Keratinocyte (primary cell): ENCODE results near the gene APEX1.

Experiments used
- CTCF ChIP-seq, 3 experiments: IDR thresholded peaks in 1 of 3; conservative IDR thresholded peaks in 1 of 3; optimal IDR thresholded peaks in 1 of 3; 2 replicates in 2 of 3; 3 replicates in 1 of 3; pipeline versions ENCODE3 to v1.5.1; 2011; ENCODE audit warnings: low read length in 3 of 3, mild to moderate bottlenecking in 3 of 3, moderate library complexity in 2 of 3, control low read depth in 1 of 3, inconsistent platforms in 1 of 3; ENCODE audit not compliant: insufficient read depth in 2 of 3; ENCODE audit errors: extremely low read depth in 1 of 3
- EZH2 ChIP-seq: IDR thresholded peaks from one replicate; pipeline ENCODE4 v1.6.1; 2012; ENCODE audit warnings: inconsistent platforms, mild to moderate bottlenecking, low read length, moderate library complexity

DNA sequence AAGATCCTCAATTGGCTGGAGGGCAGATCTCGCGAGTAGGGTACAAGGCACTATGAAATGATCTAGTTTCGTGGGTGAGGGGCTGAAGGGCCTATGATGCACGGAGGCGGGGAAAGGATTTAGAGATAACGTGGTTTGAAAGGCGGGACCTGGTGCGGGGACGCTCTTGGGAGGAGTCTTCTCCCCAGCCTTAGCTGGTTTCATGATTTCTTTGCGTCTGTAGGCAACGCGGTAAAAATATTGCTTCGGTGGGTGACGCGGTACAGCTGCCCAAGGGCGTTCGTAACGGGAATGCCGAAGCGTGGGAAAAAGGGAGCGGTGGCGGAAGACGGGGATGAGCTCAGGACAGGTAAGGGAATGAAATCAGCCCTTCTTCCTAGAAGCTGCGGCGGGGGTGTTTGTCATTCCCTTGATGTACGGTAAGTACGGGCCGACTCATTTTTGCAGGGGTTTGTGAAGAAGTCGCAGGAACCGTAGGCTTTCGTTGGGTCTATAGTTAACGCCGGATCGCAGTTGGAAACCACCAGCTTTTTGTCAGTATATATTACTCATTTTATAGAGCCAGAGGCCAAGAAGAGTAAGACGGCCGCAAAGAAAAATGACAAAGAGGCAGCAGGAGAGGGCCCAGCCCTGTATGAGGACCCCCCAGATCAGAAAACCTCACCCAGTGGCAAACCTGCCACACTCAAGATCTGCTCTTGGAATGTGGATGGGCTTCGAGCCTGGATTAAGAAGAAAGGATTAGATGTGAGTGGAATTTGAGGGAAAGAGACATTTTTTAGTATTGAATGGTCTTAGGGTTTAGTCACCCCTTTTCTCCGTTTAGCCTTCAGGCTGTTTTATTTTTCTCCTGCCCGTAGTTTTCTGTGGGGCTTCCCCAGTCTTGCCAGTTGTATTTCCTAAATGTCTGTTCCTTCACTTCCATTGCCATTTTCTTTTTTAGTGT, 602 bp downstream of the APEX1 start:
- TF ChIP-seq CTCF (optimal IDR thresholded peaks at IDR 0.05 in 1 of 3, IDR thresholded peaks at IDR 0.05 in 1 of 3, conservative IDR thresholded peaks at IDR 0.05 in 1 of 3; ENCODE audit: extremely low read depth in 1 of 3, insufficient read depth in 2 of 3, low read length in 3 of 3) (no peak), EZH2 (no peak)
